Activated CD4-positive, CD25-positive, alpha-beta regulatory T cell treated with anti-CD3 and anti-CD28 coated beads, Interleukin-2, amount 50 U/mL, for 16 hours (primary cell): Measurements from ENCODE around the gene OPCML.

ENCODE experiments used
- DNase-seq: peaks from one replicate; pipeline ENCODE4 v3.0.0-alpha.2; 2020; ENCODE audit warnings: low read depth, low spot score

Gene OPCML

GRCh38 chr11:133133606-133134005 lies 398.7 kb downstream of the OPCML start:
- no peak for DNase-seq

- DNase-seq: no peak
Measured at GRCh38 chr11:133133050-133133449, 399.3 kb downstream of the OPCML start.

- DNase-seq: no peak
Measured at GRCh38 chr11:133127741-133128140, 404.6 kb downstream of the OPCML start.

- DNase-seq: no peak
Measured at GRCh38 chr11:133123796-133124195, 408.5 kb downstream of the OPCML start.

- no peak for DNase-seq
Measured at GRCh38 chr11:133123366-133123765, 408.9 kb downstream of the OPCML start.

- DNase-seq: no peak
Measured at GRCh38 chr11:133122256-133122655, 410.0 kb downstream of the OPCML start.

- no peak for DNase-seq
Measured at GRCh38 chr11:133118563-133119268, 413.6 kb downstream of the OPCML start.

- DNase-seq: no peak
Measured at GRCh38 chr11:133115099-133115498, 417.2 kb downstream of the OPCML start.

GRCh38 chr11:133107763-133108162 lies 424.5 kb downstream of the OPCML start:
- no peak for DNase-seq

GRCh38 chr11:133107136-133107535 lies 425.2 kb downstream of the OPCML start:
- DNase-seq: no peak

- DNase-seq: no peak
Measured at GRCh38 chr11:133106417-133106816, 425.9 kb downstream of the OPCML start.

GRCh38 chr11:133104009-133104744 lies 428.1 kb downstream of the OPCML start:
- no peak for DNase-seq

- DNase-seq: no peak
Measured at GRCh38 chr11:133096981-133097380, 435.3 kb downstream of the OPCML start.

GRCh38 chr11:133086518-133086917 lies 445.8 kb downstream of the OPCML start:
- DNase-seq: no peak

GRCh38 chr11:133082841-133083488 lies 449.3 kb downstream of the OPCML start:
- DNase-seq: no peak

GRCh38 chr11:133082453-133082781 lies 449.9 kb downstream of the OPCML start:
- no peak for DNase-seq

GRCh38 chr11:133081730-133082452 lies 450.4 kb downstream of the OPCML start:
- DNase-seq: no peak

- DNase-seq: no peak
Measured at GRCh38 chr11:133081020-133081419, 451.3 kb downstream of the OPCML start.

- no peak for DNase-seq
Measured at GRCh38 chr11:133078591-133079404, 453.5 kb downstream of the OPCML start.

- DNase-seq: no peak
Measured at GRCh38 chr11:133078012-133078411, 454.3 kb downstream of the OPCML start.

- DNase-seq: no peak
Measured at GRCh38 chr11:133075351-133075750, 456.9 kb downstream of the OPCML start.
